GM23338 (cell line): ENCODE data around the gene RRP36. TPM values are rescaled to one million over a fixed set of nuclear protein-coding genes. Genes with fewer than 3 reads are reported as not detected.
A peak's percentile ranks its signal among the peaks of the same experiment; 100 is the strongest.

Experiments used
- ATAC-seq: fragments of 200-7000 bp; cut with Tn5 transposase; 3 replicates; pipeline ENCODE4 v1.9.1; 2020
- DNase-seq: peaks from one replicate; pipeline ENCODE4 v3.0.0-alpha.2; 2015; ENCODE audit warnings: low spot score
- H2AFZ ChIP-seq: fragments of 200-600 bp; sonication (generic); 2 replicates; pipeline ENCODE4 v1.8.0; 2016; ENCODE audit warnings: antibody characterized with exemption, mild to moderate bottlenecking, moderate library complexity
- H3F3A ChIP-seq: fragments of 200-600 bp; sonication (generic); replicated peaks from 2 replicates; pipeline ENCODE4 v1.8.0; 2017; ENCODE audit warnings: antibody characterized with exemption, mixed run types, low read depth
- H3K27ac ChIP-seq: fragments of 200-600 bp; sonication (generic); 2 replicates; pipeline ENCODE4 v1.6.1; 2016; ENCODE audit warnings: low read depth
- H3K27me3 ChIP-seq: fragments of 200-600 bp; sonication (generic); 2 replicates; pipeline ENCODE4 v1.8.0; 2016; ENCODE audit warnings: mild to moderate bottlenecking, mixed run types, moderate library complexity; ENCODE audit not compliant: insufficient read depth
- H3K36me3 ChIP-seq: fragments of 200-600 bp; sonication (generic); 2 replicates; pipeline ENCODE4 v1.8.0; 2016; ENCODE audit warnings: mild to moderate bottlenecking; ENCODE audit not compliant: insufficient read depth
- H3K4me1 ChIP-seq: fragments of 200-600 bp; sonication (generic); 2 replicates; pipeline ENCODE4 v1.8.0; 2016; ENCODE audit warnings: mild to moderate bottlenecking, moderate library complexity; ENCODE audit not compliant: insufficient read depth
- H3K4me2 ChIP-seq: fragments of 200-600 bp; sonication (generic); 2 replicates; pipeline ENCODE4 v1.7.1; 2017; ENCODE audit warnings: mixed run types
- H3K4me3 ChIP-seq: fragments of 200-600 bp; sonication (generic); 2 replicates; pipeline ENCODE4 v1.6.1; 2016; ENCODE audit warnings: mixed run types
- H3K79me2 ChIP-seq: fragments of 200-600 bp; sonication (generic); replicated peaks from 2 replicates; pipeline ENCODE4 v1.8.0; 2017; ENCODE audit warnings: mild to moderate bottlenecking; ENCODE audit not compliant: insufficient read depth
- H3K9me2 ChIP-seq: fragments of 200-600 bp; sonication (generic); 2 replicates; pipeline ENCODE4 v1.8.0; 2017; ENCODE audit not compliant: insufficient read depth
- H4K20me1 ChIP-seq: fragments of 200-600 bp; sonication (generic); replicated peaks from 2 replicates; pipeline ENCODE4 v1.8.0; 2017; ENCODE audit warnings: mild to moderate bottlenecking; ENCODE audit not compliant: insufficient read depth
- H3K27ac Mint-ChIP-seq: 2 replicates; pipeline ENCODE4 v1.8.0; 2020; ENCODE audit warnings: inconsistent platforms, mild to moderate bottlenecking, moderate library complexity, mixed read lengths
- H3K27me3 Mint-ChIP-seq: 3 replicates; pipeline ENCODE4 v1.8.0; 2022; ENCODE audit warnings: low read depth, mild to moderate bottlenecking, moderate library complexity, mixed read lengths, inconsistent platforms; ENCODE audit not compliant: insufficient read depth, poor library complexity
- H3K36me3 Mint-ChIP-seq: 3 replicates; pipeline ENCODE4 v1.8.0; 2021; ENCODE audit warnings: low read depth, mild to moderate bottlenecking, inconsistent platforms, moderate library complexity, mixed read lengths
- H3K4me1 Mint-ChIP-seq: 3 replicates; pipeline ENCODE4 v1.8.0; 2020; ENCODE audit warnings: mild to moderate bottlenecking, inconsistent platforms, mixed read lengths
- H3K4me3 Mint-ChIP-seq: 3 replicates; pipeline ENCODE4 v1.8.0; 2021; ENCODE audit warnings: moderate library complexity, mild to moderate bottlenecking, inconsistent platforms, mixed read lengths
- H3K9me3 Mint-ChIP-seq: 3 replicates; pipeline ENCODE4 v1.8.0; 2020; ENCODE audit warnings: moderate library complexity, mild to moderate bottlenecking, inconsistent platforms, mixed read lengths
- CTCF ChIP-seq, 2 experiments: fragments of 200-600 bp in 1 of 2; sonication (generic) in 1 of 2; conservative IDR thresholded peaks; 2 replicates each; pipeline versions ENCODE4 v1.5.1 to v1.6.1; 2016 to 2017; ENCODE audit warnings: antibody characterized with exemption in 2 of 2, low read depth in 2 of 2, mild to moderate bottlenecking in 2 of 2, moderate library complexity in 1 of 2
- ETS1 ChIP-seq: IDR thresholded peaks from 2 replicates; pipeline ENCODE4 v1.6.1; 2016; ENCODE audit warnings: antibody characterized with exemption
- EZH2phosphoT487 ChIP-seq: fragments of 200-600 bp; sonication (generic); IDR thresholded peaks from one replicate; pipeline ENCODE4 v1.8.1; 2018; ENCODE audit warnings: antibody characterized with exemption; ENCODE audit not compliant: unreplicated experiment
- JUNB ChIP-seq: IDR thresholded peaks from one replicate; pipeline ENCODE4 v1.6.1; 2016; ENCODE audit warnings: antibody characterized with exemption; ENCODE audit not compliant: unreplicated experiment
- NANOG ChIP-seq: IDR thresholded peaks from 2 replicates; pipeline ENCODE4 v1.6.1; 2016; ENCODE audit warnings: antibody characterized with exemption, borderline replicate concordance
- POLR2AphosphoS5 ChIP-seq: IDR thresholded peaks from 2 replicates; pipeline ENCODE4 v1.6.1; 2016; ENCODE audit warnings: antibody characterized with exemption, low read depth
- REST ChIP-seq: IDR thresholded peaks from one replicate; pipeline ENCODE4 v1.6.1; 2018; ENCODE audit warnings: antibody characterized with exemption; ENCODE audit not compliant: unreplicated experiment
- polyA plus RNA-seq: library from polyadenylated mRNA; unstranded; fragments of >200 nt; fragmentation: Nextera tagmentation; extraction: Ambion mirVana; gene quantifications from 2 replicates; pipeline ENCODE4 v1.2.1, GENCODE V29; 2016
- total RNA-seq: library from RNA; depleted of rRNA; stranded (reverse); fragments of >200 nt; shearing (Covaris generic); gene quantifications from 2 replicates; pipeline ENCODE4 v1.2.3, GENCODE V29; 2014

RRP36 gene
- total and polyA plus RNA-seq, 2 experiments from 2014 or later, result 64.7 to 106 TPM

GRCh38 chr6:43052225-43052841 lies 30.9 kb downstream of the RRP36 start (continued):
- no peak for TF ChIP-seq REST
- no peak for TF ChIP-seq NANOG
- no peak for TF ChIP-seq JUNB
- TF ChIP-seq EZH2phosphoT487, result no peak
- TF ChIP-seq POLR2AphosphoS5, result no peak
- TF ChIP-seq CTCF (conservative IDR thresholded peaks at IDR 0.05; ENCODE audit: low read depth in 2 of 2), result no peak
- no peak for TF ChIP-seq ETS1

GRCh38 chr6:43052842-43053544 lies 31.6 kb downstream of the RRP36 start:
- H3K4me1 Mint-ChIP-seq, result peaks cover 37% of the 10 kb centered on the region
- peak overlapping the region; percentile 87 for H3K4me3 Mint-ChIP-seq
- peaks cover 13% of the 10 kb centered on the region; the same call in 1 of the 2 replicates for H3F3A ChIP-seq
- no peaks in the 10 kb centered on the region for H3K27me3 ChIP-seq
- no peaks in the 10 kb centered on the region for H4K20me1 ChIP-seq
- H3K4me2 ChIP-seq, result peak overlapping the region; percentile 97
- peaks cover 5% of the 10 kb centered on the region; the same call in 1 of the 2 replicates for H3K36me3 ChIP-seq
- ATAC-seq (peak; percentile 67), DNase-seq (peak; percentile 57)
- peaks cover 8% of the 10 kb centered on the region for H3K27me3 Mint-ChIP-seq
- H3K27ac ChIP-seq, result peak overlapping the region; percentile 89
- peak overlapping the region; percentile 88 for H3K4me3 ChIP-seq
- peaks cover 13% of the 10 kb centered on the region for H3K79me2 ChIP-seq
- H3K9me3 Mint-ChIP-seq, result no peaks in the 10 kb centered on the region; the same call in 2 of the 3 replicates
- peaks cover 8% of the 10 kb centered on the region for H3K4me1 ChIP-seq
- peak overlapping the region; percentile 95 for H3K27ac Mint-ChIP-seq
- TF ChIP-seq JUNB, result no peak
- no peak for TF ChIP-seq CTCF (conservative IDR thresholded peaks at IDR 0.05; ENCODE audit: low read depth in 2 of 2)
- H3K9me2 ChIP-seq, result no peaks in the 10 kb centered on the region
- H2AFZ ChIP-seq, result peak overlapping the region; percentile 83
- peaks cover 43% of the 10 kb centered on the region for H3K36me3 Mint-ChIP-seq
